Right forelimb (tissue), 1 donor: Measurements from ENCODE around the gene POLR2C.

ENCODE experiments used
- DNase-seq: peaks from one replicate; pipeline ENCODE4 v3.0.0-alpha.2; 2018

POLR2C gene

DNA sequence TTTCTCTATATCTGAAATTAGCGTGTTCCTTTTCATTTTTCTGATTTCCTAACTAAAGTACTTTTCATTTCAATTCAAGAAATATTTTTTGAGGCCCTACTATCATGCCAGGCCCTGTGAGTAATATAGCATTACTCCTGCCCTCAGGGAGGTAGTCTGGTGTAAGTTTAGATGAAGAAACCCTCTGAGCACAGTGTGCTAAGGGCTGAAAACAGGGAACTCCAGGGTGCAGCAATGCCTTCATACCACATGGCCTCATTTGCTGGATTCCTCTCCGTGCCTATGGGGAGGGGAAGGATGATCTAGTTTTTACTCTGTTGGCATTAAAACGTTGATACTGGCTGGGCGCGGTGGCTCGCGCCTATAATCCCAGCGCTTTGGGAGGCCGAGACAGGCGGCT is 10.5 kb upstream of the POLR2C start:
- DNase-seq: no peak

DNA sequence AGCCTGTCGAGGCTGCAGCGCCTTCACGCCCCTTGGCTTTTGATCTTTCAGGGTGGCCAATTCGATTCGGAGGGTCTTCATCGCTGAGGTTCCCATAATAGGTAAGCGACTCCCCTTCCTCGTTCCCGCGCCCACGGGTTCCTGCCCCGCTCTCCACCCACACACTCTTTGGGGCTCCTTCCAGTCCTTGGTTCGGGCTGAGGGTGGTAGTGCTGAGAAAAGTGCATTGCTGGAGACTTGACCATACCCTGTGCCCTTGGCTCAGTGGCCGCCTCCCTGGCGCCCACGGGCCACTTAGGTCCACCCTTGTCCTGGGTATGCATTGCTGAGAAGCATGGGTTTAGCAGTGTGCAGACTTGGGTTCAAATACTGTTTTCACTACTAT is 491 bp downstream of the POLR2C start:
- DNase-seq: no peak

DNA sequence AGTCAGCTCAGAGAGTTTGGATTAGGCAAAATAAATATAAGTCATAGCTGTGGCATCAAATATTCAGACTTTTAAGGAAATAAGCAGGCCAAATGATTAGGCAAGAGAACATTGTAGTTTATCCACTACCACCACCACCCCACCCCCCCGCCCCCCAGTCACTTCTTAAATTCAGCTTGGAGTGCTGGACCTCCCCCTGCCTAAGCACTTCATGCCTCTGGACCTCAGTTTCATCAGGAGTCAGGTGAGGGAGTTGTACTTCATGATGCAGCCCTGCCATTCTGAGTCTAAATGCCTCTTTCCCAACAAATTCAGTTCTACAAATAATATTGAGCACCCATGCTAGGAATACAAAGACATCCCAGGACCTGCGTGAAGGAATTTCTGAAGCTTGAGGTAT is 2.0 kb downstream of the POLR2C start:
- DNase-seq: no peak

DNA sequence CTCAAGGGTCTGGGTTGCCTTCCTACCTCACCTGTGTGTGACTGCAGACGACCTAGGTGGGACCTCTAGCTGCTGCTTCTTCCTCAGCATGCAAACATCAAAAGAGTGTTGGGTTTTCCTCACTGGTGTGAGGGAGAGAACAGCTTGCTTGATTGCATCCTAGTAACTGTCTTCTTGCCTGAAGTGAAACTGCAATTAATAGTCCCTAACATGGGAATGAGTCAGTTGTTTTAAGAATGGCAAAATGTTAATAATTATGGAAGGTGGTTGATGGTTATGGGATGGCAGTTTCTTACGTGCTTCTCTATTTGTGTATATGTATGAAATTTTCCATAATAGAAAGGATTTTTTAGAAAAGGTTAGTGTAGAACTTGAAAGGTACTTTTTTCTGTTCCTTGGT is 5.9 kb downstream of the POLR2C start:
- DNase-seq: no peak

DNA sequence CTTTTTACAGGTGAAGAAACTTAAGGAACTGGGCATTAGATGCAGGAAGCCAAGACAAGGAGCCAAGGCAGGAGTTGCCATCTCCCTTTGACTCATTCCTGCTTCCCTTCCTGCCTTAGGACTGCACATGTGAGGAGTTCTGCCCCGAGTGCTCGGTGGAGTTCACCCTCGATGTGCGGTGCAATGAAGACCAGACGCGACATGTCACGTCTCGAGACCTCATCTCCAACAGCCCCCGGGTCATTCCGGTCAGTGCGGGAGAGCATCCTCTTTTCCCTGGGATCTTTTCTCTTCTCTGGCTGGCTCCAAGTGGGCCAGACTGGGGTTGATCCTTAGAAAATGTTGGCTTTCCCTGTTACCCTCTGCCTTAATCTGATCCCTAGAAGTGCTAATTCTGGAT is 6.6 kb downstream of the POLR2C start:
- DNase-seq: no peak

DNA sequence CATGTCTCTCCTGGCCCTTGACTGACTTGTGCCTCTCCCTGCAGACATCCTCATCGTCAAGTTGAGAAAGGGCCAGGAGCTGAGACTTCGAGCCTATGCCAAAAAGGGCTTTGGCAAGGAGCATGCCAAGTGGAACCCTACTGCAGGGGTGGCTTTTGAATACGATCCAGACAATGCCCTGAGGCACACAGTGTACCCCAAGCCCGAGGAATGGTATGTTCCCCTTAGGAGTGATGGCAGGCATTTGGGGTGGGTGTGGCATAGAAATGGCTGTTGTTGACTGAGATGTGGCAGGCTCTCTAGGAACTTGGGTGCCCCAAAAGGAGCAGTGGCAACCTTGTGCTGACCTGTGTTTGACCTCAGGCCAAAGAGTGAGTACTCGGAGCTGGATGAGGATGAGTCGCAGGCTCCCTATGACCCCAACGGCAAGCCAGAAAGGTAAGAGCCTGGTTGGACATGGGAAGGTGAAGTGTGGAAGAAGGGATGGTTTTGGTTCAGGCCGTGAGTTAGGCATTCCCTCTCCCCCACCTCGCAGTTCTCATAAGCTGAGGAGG is 7.5 kb downstream of the POLR2C start:
- no peak for DNase-seq

DNA sequence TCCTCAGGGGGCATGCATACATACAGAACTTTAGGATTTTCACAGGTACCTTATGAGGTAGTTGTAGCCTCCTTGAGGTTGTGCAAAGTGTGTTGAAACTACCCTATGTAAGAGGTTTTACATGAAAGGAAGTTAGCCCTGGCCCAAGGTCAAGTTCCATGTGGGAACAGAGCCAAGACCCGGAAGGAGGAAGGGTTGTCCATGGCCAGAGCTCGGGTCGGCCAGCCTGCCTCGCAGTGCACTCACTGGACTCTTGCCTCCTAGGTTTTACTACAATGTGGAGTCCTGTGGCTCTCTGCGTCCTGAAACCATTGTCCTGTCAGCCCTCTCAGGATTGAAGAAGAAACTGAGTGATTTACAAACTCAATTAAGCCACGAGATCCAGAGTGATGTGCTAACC is 8.2 kb downstream of the POLR2C start:
- no peak for DNase-seq

DNA sequence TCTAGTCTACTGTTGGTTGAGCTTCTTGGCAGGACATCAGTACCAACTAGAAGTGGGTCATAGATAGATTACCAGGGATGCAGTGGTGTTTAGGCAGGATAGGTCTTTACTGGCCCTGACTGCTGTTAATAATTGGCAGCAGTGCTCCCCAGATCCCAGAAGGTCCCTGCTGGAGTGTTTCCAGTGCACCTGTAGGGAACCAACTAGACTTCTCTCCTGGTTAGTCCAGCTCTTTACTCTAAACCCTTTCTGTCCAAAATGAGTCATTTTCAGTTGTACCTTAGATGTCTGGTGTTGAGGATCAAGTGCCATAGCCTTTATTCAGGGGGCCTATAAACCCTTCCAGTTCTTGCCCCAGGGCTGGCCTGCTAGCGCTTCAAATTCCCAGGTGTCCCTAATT is 8.7 kb downstream of the POLR2C start:
- no peak for DNase-seq

DNA sequence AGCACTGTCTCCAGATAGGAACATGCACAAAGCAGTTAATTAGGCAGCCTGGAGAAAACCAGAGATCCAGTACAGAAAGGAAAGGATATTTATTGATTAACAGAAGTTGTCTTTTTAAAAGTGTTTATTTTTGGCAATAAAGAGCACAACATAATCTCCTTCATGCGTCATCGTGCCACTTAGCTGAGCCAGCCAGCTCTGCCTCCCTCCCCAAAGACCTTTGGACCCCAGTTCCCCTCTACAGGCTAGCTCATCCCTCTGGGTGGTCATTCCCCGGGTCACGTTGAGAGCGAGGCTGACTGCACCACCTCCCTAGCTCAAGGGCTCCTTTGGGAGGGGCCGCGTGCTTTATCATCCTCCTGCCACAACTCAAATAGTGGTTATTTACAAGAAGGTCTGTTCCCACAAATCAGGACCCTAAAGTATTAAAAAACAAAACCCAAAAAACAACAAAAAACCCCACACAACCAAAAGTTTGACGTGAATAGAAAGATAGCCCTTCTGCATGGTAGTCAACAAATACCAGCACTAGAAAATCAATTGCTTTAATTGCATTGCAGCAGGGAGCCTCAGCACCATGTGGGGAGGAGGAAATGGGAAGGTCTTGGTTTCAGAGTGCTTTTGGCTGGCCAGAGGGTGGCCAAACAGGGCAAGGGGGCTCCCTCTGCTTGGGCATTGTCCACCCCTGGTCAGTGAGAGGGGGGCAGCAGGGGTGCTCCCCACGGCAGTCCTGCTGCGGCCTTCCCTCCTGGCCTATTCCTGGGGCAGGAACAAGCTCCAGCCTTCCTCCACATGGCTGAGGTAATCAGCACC is 9.6 kb downstream of the POLR2C start:
- no peak for DNase-seq

DNA sequence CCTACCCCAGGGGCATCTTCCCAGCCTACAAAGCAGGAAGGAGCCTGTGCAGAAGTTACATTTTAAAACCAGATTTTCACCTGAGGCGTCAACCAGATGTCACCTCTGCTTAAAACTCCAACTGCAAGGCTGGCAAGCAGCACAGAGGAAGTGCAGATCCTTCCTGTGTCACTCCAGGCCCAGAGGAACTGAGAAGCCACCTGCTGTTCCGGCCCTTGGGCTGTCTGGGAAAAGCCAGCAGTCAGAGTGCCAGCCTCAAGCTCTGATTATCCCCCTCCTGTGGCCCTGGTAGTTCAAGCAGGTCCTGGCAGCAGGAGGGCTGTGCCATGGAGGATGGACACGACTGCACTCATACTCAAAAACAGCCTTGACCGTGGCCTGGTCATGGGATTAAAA is 10.2 kb downstream of the POLR2C start:
- DNase-seq: no peak

DNA sequence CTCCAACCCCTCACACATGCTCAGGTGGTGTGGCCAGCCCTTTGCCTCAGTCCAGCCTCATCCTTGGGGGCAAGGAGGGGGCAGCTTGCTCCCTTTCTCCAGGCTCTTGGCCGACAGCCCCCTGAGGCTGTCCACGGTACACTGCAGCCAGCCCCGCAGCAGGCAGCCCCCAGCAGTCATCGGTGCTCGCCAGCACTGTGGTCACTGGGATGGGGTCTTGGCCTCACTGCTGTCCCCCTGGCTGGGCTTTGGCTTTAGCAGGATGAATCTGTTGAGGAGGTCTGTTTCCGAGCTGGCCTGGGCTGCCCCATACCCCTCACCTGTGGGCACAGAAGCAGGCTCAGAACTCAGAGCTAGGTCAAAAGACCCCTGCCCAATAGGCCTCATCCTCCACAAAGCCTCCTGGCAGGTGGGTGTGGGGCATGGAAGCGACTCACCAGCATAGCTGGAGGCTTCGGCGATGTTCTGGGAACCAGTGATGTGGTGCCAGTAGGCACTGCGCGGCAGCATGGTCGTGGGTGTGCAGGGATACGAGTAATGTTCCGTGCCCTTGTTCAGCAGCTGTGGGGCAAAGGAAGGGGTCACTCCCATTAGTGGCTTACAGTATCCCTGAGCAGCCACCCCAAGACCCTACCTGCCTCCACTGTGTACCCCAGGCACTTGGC is 10.8 kb downstream of the POLR2C start:
- DNase-seq: no peak

DNA sequence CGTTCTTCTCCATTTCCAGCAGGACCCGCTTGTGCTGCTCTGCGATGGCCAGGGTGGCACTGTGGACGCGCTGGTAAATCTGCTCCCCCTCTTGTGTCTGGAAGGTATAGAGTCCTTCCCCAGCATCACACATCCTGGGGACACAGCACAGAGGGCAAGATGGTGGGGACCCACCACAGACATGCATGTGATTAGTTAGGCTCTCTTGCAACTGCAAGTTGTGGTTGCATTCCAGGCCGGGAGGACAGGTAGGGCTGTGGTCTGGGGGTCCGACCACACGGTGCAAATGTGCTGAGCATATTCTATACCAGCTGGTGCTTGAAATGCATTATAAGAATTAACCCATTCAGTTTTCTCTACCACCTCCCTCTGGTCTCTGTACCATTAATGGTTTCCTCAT is 11.4 kb downstream of the POLR2C start:
- DNase-seq: no peak

DNA sequence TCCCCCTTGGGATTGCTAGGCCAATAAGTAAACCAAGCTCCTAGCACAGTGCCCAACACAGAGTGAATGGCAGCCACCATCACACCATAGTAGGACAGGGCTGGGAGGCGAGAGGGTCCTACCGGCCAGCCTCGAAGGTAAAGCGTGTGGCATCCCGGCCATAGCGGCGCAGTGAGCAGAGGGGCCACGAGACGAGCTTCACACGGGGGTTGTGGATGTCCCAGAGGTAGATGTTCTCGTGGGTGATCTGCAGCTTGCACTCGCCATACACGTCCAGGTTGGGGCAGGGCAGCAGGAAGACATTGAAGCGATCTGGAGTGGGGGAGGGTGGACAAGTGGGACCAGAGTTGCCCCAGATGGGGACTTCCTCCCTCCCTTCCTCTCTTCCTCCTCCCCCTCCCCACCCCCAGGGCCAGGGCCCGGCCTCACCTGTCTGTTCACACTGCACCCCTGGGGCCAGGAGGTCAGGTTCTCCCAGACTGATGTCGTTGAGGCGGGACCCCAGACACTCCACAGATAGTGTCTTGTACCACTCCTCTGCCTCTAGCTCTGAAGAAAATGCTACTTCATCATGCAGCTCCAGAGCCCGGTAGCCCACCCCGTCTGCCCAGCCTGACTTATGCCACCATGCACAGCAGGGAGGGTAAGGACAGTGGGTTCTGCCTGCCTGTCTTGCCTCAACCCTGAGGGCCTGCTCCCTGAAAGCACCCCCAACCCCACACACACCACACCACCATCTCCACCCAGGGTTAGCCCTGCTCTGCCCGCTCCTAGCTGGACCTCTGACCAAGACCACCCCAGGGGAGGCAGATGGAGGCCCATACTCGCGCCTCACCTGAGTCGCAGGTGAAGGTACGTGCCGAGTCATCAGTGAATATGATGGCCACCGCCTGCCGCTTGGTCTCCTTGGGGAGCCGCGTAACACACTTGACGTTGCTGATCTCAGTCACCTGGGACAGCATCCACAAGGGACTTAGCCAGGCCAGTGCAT is 12.5 kb downstream of the POLR2C start:
- DNase-seq: no peak

DNA sequence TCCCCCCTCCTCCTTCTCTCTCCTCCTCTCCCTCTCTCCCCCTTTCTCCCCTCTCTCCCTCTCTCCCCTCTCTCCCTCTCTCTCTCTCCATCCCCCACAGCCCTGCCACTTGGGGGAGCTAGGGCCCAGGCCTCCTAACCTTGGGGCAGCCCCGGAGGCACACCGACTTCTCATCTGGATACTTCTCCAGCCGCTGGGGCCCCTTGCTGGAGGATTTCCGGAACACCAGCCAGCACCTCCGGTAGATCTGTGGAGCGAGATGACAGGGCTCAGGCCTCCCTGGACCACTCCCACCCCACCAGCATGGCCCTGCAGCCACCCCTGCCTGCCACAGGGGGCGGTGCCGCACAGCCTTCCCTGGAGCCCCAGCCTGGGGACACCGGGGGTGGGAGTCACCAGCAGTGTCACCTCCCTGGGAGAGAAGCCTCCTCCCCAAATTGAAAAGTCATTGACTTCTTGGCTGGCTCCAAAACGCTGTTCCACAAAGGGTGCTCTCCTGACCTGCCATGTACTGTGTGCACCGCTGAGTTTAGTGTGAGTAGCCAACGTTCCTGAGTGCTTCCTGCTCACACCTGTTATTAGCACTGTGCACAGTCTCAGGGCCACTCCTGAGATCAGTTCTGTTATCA is 13.3 kb downstream of the POLR2C start:
- no peak for DNase-seq

DNA sequence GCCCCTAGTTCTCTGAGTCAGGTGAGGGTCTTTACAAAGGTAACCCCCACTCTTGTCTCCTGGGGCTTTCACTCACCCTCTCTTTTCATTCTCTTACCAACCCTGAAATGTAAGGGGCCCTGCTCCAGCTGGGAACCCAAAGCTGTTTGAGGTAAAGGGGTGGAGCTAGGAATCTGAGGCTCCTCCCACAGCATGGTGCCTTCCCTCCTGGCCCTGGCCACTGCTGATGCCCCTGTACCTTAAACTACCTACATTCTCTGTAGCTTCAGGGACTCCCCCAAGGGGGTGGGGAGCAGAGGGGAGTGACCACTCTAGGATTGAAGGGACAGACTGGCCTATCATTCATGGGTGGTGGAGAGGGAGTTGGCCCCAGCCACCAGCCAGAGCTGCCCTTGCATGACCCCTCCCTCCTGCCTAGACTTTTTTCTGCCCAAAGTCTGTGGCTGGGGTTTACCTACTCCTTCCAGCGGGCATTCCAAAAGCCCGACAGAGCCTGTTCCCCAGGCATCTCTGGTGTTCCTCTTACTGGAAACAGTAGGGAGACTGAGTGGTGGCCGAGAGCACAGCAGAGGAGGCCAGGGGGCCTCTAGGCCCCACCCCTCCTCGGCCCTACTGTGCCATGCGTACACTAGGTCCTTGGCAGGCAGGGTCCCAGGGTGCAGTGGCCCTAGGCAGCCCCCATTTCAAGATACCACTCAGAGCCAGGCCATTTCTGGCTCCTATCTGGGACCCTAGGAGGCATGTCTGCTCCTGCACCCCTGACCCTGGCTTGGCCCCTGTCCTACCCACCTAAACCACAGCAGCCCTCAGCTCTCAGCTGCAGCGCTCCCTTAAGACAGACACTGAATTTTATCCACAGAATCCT is 14.3 kb downstream of the POLR2C start:
- no peak for DNase-seq

DNA sequence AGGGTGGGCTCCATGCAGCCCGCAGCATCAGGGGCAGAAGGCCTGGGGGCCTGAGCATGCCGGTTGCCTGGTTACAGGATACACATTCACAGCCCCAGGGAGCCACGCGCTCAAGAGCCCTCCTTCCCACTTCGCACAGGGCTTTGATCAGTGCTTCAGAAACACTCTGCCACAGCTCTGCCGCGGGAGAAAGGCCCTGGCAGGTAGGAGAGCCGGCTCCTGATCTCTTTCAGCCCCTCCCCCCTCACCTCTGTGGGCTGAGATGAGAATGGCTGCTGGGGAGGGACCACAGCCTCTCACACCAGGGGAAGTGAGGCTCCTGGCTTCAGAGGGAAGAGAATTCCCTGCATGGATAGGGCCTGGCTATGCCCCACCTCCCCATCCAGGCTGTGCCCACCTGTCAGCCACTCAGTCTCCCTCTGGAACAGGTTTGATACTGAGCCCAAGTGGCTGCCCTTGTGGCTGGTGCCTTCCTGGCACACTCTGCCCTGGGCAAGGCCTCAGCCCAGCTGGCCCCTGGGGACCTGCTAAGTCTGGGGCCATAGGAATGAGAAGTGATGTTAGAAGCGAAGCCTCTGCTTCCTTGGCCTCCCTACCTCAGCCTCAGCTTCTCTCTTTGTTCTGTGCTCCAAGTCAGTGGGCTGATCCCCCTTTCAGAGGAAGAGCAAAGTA is 15.2 kb downstream of the POLR2C start:
- DNase-seq: no peak

DNA sequence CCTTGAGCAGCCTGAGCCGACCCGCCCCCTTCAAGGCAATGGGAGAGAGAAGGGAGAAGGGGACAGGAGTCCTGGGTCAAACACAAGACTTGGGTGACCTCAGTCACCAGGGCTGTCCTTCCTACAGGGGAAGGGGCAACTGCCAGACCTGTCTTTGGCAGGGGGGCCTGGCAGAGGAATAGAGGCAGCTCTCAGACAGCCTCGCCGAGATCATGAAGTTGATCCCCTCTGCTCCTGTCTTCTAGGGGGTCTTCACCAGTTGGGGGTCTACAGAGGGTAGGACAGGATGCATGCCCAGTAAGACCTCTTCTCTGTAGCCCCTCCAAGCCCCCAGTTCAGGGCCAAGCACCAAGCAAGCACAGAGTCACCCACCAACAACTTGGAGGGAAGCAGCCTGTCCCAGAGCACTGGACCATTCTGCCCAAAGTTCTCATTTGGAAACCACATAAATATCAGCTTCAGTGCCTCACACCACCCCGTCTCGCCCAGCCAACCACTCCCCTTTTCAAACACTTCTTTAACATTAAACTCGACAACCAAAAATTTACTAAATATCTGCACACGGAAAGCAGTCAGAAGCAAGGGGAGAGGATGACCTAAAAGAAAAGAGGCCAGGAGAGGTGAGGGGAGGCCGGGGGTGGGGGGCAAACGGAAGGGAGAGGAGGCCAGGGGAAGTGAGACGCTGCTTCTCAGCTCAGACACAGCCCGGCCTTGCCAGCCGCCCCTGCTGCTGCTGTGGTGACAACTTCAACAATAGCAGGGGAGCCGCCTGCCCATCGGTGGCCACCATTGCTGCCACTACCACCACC is 16.1 kb downstream of the POLR2C start:
- DNase-seq: no peak

DNA sequence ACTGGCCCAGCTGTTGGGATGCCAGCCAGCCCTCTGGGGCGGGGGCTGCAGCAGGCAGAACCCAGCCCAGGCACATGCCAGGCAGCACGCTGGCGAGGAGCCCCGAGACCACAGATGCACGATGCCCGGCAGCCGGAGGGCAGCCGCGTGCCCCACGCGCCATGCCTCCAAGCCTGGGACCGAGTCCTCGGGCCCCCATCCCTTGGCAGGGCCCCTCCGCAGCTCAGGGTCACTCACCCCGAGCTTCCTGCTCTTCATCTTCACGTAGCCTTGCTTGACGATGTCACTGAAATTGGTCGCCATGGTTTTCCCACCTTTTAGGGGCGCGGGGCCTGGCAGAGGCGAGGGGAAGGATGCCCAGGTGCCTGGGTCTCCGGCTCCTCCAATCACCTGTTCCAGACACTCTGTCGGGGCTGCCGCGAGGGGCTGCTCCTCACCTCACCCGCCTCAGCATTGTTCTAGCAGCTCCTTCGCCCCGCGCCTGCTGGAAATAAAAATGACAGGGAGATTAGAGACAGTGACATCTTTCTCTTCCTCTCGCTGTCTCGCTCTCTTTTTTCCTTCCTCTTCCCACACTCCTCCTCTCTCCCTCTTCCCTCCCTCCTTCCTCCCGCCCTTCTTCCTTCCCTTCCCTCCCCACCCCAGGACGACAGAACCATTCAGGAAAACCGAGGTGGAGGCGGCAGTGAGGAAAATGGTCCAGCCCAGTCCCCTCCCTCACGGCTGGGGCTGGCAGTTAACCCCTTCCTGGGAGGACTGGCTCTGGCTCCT is 16.9 kb downstream of the POLR2C start:
- peak; percentile 75 for DNase-seq
